Dermis blood vessel endothelial cell (primary cell): Measurements from ENCODE around the gene MRPS9. TPM values are rescaled to one million over a fixed set of nuclear protein-coding genes. Genes with fewer than 3 reads are reported as not detected.

Experiments used
- DNase-seq: peaks from one replicate; pipeline ENCODE4 v3.0.0; 2010
- total RNA-seq: library from RNA; depleted of rRNA; stranded (reverse); fragments of >200 nt; gene quantifications from 2 replicates; pipeline ENCODE4 v1.2.3, GENCODE V29; 2014

Gene MRPS9
- total RNA-seq, 1 donor from 2014 or later, result 21.4 TPM

DNA sequence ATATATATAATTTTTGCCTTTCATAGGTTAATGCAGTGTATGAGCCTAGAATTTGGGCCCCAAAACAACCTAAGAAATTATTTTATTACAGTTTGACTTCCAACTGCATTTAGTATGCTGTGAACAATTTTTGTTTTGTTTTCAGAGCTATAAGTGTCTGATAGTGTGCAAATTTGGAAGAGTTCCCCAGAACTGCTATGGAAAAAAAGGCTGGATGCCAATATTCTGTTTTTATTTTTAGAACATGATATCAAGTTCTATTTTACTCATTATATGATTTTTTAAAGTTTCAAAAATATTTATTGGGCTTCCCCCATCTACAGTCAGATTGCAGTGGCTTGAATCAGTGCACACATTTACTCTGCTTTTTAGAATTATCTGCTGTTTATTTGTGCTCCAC is 42.6 kb downstream of the MRPS9 start:
- no peak for DNase-seq

GRCh38 chr2:105081006-105081601 is 43.2 kb downstream of the MRPS9 start:
- no peak for DNase-seq

GRCh38 chr2:105082107-105082506 is 44.2 kb downstream of the MRPS9 start:
- no peak for DNase-seq

DNA sequence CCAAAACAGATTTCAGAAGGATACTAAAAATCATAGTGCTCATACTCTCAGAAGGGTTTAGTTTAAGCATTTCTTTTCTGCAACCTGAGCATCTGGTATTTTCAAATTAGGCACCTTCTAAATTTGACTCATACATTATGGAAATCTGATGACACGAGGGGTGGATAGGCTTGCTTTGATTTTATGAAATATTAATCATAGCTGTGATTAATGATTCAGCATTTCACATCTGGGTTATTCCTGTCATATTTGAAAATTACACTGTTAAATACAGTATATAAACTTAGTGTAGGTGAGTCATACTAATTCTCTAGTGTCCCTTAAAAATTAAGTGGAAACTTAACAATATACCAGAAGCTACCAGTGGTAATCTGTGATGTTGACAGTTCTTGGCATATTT is 47.7 kb downstream of the MRPS9 start:
- no peak for DNase-seq

DNA sequence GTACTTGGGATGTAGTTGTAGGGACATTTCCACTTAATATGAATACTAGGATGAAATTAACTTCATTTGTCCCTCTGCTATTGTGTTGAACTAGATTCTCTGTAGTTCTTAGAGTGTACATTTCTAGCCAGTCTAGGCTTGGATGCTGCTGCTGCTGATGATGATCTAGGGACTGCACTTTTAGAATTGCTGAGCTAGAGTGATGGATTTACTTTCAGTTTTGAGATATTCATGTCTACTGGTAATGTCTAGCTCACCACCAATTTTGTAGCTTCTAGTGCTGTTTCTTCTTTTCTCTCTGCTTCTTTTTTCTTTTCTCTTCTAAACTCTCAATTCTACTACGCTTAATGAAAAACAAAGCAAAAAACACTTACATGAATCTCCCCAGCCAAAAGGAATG is 49.4 kb downstream of the MRPS9 start:
- peak; percentile 3 for DNase-seq

GRCh38 chr2:105090091-105090490 is 52.2 kb downstream of the MRPS9 start:
- DNase-seq, result no peak

GRCh38 chr2:105092797-105093196 is 54.9 kb downstream of the MRPS9 start:
- no peak for DNase-seq

DNA sequence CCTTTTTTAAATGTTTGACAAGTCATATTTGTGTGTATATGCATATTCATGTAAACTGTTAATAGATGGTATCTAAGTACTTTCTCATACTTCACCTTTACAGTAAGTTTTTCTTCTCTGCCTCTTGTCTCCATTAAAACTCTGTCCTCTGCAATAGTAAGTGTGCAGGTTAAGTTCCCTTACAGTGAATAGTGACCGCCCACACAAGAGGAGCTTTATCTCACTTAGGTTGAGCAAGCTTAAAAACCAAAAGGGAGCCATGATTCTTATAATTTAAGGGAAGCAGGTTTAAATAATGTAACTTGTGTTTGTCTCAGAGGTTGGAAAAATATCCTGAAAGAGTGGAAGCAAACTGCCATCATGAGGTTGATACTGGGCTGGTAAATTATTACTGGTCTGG is 61.3 kb downstream of the MRPS9 start:
- DNase-seq, result no peak

- no peak for DNase-seq
Measured at GRCh38 chr2:105100046-105100840, 62.4 kb downstream of the MRPS9 start.

DNA sequence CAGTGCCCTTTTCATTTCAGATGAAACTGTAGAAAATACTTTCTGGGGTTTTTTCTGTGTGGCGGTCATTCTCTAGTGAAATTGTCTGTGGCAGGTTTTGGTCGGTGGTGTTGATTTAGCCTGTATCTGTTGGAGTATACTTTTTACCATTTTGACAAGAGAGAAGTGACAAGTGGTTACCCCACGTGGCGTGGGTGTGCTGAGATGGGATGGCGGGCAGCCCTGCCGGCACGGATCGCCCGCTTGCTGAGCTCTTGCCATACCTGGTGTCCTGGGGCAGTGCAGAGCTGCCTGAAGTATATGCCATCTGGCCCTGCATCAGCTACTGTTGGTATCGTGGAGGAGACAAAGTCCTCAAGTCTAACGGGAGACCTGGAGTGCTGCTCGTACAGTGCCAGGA is 64.1 kb downstream of the MRPS9 start:
- DNase-seq, result no peak

GRCh38 chr2:105102963-105103421 is 65.1 kb downstream of the MRPS9 start:
- no peak for DNase-seq

DNA sequence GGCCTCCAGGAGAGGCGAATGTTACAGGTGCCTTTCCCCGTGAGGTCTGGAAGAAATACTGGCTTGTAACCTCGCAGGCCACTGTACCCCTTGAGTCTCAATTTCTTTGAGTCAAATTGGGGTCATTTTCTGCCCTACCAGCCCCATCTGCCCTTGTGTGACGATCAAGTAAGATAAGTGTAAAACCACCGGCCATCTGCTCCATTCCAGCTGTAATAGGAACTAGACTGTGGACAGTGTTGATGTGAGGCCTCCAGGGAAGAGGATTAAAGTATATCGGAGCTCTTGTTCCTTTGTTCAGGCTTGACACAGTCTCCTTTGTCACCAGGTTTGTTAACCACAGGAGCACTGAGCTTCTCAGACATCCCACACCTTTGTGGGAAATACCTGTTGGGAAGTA is 65.6 kb downstream of the MRPS9 start:
- DNase-seq, result no peak

DNA sequence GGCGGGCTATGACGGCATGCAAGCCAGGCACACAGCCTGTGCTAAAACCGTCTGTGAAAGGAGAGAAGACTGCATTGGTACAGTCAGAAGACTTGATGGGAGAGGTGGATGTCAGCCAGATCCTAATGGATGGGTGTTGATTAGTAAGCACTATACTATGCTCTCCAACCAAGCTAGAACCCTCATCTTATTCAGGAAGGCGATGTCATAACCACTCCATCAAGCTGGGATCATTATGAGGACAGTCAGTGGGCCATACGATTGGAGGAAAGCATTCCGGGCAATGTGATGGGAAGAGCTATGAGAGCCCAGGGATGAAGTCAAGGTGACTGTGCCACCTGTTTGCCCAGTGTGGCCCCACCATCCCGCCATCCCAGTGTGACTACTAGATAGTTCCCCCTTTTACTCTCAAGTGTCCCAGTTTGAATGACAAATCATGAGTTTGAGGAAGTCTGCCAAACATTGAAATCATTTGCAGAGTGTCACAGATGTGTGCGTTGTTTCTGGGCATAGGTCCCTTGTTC is 66.4 kb downstream of the MRPS9 start:
- no peak for DNase-seq

GRCh38 chr2:105110295-105110829 is 72.5 kb downstream of the MRPS9 start:
- DNase-seq, result no peak

GRCh38 chr2:105111365-105112150 is 73.7 kb downstream of the MRPS9 start:
- DNase-seq, result no peak

- no peak for DNase-seq
Measured at GRCh38 chr2:105112345-105112744, 74.5 kb downstream of the MRPS9 start.

GRCh38 chr2:105113616-105114291 is 75.9 kb downstream of the MRPS9 start:
- DNase-seq, result no peak

DNA sequence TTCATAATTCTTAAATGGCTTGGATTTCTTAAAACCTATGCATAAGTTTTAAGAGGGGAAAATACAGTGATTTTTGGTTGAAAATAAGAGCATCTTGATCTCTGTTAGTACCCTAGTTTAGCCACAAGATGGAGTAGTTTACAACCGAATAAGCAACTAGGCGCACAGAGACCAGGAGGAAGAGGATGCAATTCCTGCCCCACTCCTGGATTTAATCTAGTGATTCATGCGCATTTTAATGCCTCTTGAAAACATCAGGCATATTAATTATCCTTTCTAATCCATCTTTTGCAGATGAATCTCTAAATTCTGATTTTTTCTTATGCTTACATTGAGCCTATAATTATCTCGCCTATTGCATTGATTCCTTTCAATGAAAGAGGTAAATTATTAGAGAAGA is 76.7 kb downstream of the MRPS9 start:
- DNase-seq, result peak; percentile 72

- no peak for DNase-seq
Measured at GRCh38 chr2:105116348-105116747, 78.5 kb downstream of the MRPS9 start.

DNA sequence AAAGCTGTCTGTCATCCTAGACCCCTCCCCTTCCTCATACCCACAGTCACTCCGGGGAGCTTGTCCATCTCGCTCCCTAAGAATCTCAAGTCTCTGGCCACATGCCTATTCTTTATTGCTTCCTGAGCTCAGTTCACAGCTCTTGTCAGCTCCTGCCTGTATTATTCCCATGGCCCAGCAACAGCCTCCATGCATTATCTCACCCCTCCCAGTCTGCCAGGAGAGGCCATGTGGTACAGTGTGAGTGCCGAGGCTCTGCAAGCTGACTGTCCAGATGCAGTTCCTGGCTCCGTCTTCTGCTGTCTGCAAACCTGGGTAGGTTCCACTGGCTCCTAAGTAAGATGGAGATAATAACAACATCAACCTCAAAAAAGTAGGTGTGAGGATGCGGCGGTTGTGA is 79.7 kb downstream of the MRPS9 start:
- no peak for DNase-seq

DNA sequence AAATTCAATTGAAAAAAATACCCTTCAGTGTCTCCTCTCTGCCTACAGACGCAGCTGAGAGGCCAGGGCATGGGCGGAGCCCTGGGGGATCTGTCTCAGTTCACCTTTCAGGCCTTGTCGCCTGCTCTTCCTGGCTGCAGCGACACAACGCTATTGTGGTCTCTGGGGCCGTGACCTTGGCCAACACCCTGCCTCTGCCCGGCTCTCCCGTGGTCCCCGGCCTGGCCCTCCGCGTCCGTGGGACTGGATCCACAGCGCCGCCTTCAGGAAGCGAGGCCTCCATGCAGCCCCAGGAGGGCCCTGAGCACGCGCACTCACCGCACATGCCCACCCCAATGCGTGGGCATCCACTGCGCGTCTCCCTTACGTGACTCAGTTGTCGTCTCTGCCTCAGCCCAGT is 81.1 kb downstream of the MRPS9 start:
- peak; percentile 7 for DNase-seq

DNA sequence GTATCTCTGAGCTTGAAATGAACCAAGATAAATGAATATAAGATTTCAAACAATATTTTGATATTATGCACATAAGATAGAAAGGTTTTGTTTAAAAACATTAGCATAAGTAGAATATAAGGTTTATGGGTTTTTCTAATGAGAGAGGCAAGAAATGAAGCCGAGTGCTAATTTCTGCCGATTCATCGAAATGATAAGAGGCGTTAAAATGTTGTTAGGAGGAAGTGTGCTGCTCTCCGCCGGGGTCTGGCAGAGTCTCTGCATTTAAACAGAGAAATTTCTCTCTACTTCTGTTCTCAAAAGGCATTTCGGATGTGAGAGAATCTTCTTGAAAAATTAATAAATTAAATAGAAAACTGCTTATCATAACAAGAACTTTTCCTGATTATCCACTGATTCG is 83.6 kb downstream of the MRPS9 start:
- no peak for DNase-seq
